GM19455 (cell line): Measurements from ENCODE around the gene KIRREL3.

ENCODE experiments used
- ATAC-seq: cut with Tn5 transposase; IDR thresholded peaks from one replicate; pipeline ENCODE4 v1.9.1; 2021; ENCODE audit not compliant: unreplicated experiment

The KIRREL3 gene

GRCh38 chr11:126607776-126608541 lies 392.6 kb downstream of the KIRREL3 start:
- ATAC-seq: no peak

GRCh38 chr11:126607374-126607773 lies 393.2 kb downstream of the KIRREL3 start:
- ATAC-seq: no peak

GRCh38 chr11:126606484-126606883 lies 394.1 kb downstream of the KIRREL3 start:
- ATAC-seq: no peak

GRCh38 chr11:126604461-126604860 lies 396.1 kb downstream of the KIRREL3 start:
- no peak for ATAC-seq

GRCh38 chr11:126603486-126603885 lies 397.1 kb downstream of the KIRREL3 start:
- ATAC-seq: no peak

GRCh38 chr11:126602993-126603392 lies 397.6 kb downstream of the KIRREL3 start:
- ATAC-seq: no peak

GRCh38 chr11:126602349-126602940 lies 398.1 kb downstream of the KIRREL3 start:
- ATAC-seq: no peak

- no peak for ATAC-seq
These were observed 398.9 kb downstream of the KIRREL3 start for GRCh38 chr11:126601550-126602215.

- no peak for ATAC-seq
These were observed 399.4 kb downstream of the KIRREL3 start for GRCh38 chr11:126601136-126601535.

GRCh38 chr11:126599217-126599897 lies 401.2 kb downstream of the KIRREL3 start:
- ATAC-seq: no peak

GRCh38 chr11:126598344-126599216 lies 402.0 kb downstream of the KIRREL3 start:
- no peak for ATAC-seq

GRCh38 chr11:126597041-126597440 lies 403.5 kb downstream of the KIRREL3 start:
- no peak for ATAC-seq

GRCh38 chr11:126596474-126596873 lies 404.1 kb downstream of the KIRREL3 start:
- no peak for ATAC-seq

- no peak for ATAC-seq
These were observed 405.0 kb downstream of the KIRREL3 start for GRCh38 chr11:126595560-126595959.

- ATAC-seq: no peak
These were observed 405.6 kb downstream of the KIRREL3 start for GRCh38 chr11:126594921-126595367.

- ATAC-seq: no peak
These were observed 407.8 kb downstream of the KIRREL3 start for GRCh38 chr11:126592496-126593410.

- ATAC-seq: no peak
These were observed 408.5 kb downstream of the KIRREL3 start for GRCh38 chr11:126591966-126592489.

GRCh38 chr11:126589492-126589803 lies 411.1 kb downstream of the KIRREL3 start:
- no peak for ATAC-seq
